ENCODE results near the gene NEURL1.
A peak's percentile ranks its signal among the peaks of the same experiment; 100 is the strongest.

NEURL1 gene

DNA sequence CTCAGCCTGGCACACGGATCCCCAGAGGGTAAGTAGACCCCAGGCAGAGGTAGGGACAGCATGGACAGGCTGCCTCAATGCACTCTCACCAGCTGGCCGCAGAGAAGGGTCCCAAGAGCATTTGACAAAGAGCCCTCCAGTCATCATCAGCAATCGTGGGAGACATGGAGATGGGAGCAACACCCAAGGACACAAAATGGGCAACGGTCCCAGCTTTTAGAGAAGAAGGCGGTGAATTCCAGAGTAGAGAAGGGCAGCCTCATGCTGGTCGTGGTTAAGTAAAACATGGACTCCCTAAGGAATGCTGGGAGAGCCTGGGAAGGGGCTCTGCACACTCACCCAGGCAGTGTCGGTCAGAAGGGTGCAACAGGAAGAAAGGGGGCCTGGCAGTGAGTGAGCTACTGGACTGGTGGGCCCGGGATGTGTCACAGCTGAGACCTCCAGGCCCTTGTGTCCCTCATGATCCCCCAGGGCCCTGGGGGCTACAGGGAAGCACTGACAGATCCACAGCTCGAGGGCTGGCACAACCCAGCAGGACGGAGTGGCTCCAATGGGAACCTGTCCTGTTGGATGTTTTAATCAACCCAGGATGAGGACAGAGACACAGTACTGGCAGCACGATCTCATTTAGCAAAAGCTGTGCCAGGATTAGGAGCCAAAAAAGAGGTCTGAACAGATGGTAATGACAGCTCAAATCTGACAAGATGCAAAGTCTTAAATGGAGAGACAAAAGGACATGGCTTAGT lies 147.1 kb downstream of the NEURL1 start:
- H3K27ac Mint-ChIP-seq, result peak overlapping the region; percentile 53
- DNase-seq (no peak), ATAC-seq (replicated peaks) (no peak)
- no peak overlapping the region for H3K4me3 Mint-ChIP-seq
- peaks cover 0 to 10% of the 10 kb centered on the region in 2 donors for H3K36me3 Mint-ChIP-seq
- no peaks in the 10 kb centered on the region for H3K27me3 Mint-ChIP-seq
- H3K4me1 Mint-ChIP-seq, result peaks cover 6 to 8% of the 10 kb centered on the region in 2 donors
- H3K9me3 Mint-ChIP-seq, result no peaks in the 10 kb centered on the region

DNA sequence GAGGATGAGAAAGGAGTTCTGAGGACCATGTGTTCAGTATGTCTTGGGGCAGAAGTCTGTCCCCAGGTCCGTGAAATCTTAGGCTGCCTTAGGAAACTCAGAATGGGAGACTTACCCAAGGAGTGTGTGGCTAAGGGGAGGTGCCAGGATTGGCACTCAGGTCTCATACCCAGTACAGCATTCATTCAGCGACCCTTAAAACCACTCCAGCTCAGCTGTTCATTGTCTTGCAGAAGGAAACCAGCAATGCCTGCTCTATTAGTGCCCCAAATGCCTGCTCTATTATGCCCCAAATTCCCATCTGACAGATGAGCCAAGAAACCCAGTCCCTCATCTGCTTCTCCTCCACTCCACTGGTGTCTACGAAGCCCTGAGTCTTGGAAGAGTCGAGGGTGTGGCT lies 147.8 kb downstream of the NEURL1 start:
- DNase-seq (no peak), ATAC-seq (replicated peaks) (no peak)
- H3K4me3 Mint-ChIP-seq, result no peak overlapping the region
- H3K27ac Mint-ChIP-seq, result no peak overlapping the region
- peaks cover 0 to 10% of the 10 kb centered on the region in 2 donors for H3K36me3 Mint-ChIP-seq
- no peaks in the 10 kb centered on the region for H3K27me3 Mint-ChIP-seq
- no peaks in the 10 kb centered on the region for H3K9me3 Mint-ChIP-seq
- H3K4me1 Mint-ChIP-seq, result peaks cover 6 to 8% of the 10 kb centered on the region in 2 donors
